Upper lobe of left lung (tissue), 4 donors: ENCODE measurements around the gene AGPAT4.

Experiments
- CTCF ChIP-seq, 6 experiments: fragments of 450-650 bp in 4 of 6; fragments of 200-600 bp in 2 of 6; sonication (generic) in 2 of 6; IDR thresholded peaks; one replicate each; pipeline ENCODE4 v1.5.1; 2016 to 2019; ENCODE audit warnings: antibody characterized with exemption in 6 of 6
- EP300 ChIP-seq, 4 donors: sonication (generic); formaldehyde crosslinking; IDR thresholded peaks; one replicate each; pipeline ENCODE4 v1.5.1; 2017; ENCODE audit warnings: antibody characterized with exemption in 4 of 4, control low read depth in 2 of 4
- POLR2A ChIP-seq, 4 donors: fragments of 450-650 bp; IDR thresholded peaks; one replicate each; pipeline ENCODE4 v1.5.1; 2016 to 2017; ENCODE audit warnings: antibody characterized with exemption in 4 of 4, mild to moderate bottlenecking in 2 of 4

- TF ChIP-seq CTCF (IDR thresholded peaks at IDR 0.05) (no peak), EP300 (IDR thresholded peaks at IDR 0.05) (no peak), POLR2A (IDR thresholded peaks at IDR 0.05) (no peak)
These were observed 57.1 kb downstream of the AGPAT4 start for GRCh38 chr6:161216616-161217205.
